Stimulated activated naive CD4-positive, alpha-beta T cell treated with Interleukin-2 at 50 U/mL for 16 hours (primary cell): ENCODE results near the gene TGFBI.

ENCODE experiments used
- DNase-seq: peaks from one replicate; lab custom pipeline; 2025; lab: John Stamatoyannopoulos, UW

The TGFBI gene

DNA sequence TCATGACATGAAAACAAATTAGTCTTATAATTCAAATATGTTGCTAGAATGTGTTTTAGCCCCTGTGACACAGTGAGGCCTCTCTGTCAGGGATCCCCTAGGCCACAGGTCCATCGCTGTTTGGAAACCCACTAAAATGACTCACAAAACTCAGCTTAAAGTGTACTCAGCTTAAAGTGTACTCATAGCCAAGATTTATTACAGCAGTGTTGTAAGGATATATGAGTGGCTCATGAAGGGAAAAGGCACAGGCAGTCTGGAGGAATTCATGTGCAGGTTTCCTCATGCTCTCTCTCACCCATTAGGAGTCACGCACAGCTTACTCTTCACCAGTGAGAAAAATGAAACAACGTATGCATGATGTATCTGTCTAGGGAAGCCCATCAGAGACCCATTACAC is 24.4 kb upstream of the TGFBI start:
- DNase-seq: no peak

DNA sequence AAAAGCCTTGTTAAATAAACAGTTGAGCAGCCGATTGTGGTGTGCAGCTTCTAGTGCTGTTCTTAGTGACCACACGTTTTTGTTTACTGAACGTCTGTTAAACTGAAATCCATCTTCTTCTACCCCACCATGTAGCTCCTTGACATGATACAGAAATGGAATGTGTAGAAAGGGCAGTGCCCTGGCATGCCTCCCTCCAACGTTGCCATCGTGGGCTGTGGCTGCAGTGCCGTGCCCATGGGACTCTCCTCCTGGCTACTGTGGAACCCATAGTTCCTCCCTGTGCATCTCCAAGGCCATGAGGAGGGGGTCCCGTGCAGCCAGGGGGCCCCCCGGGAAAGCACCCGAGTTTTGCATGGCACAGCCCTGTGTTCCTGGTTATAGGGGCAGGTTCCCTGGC is 23.3 kb upstream of the TGFBI start:
- DNase-seq: no peak

GRCh38 chr5:136006164-136006563 is 22.6 kb upstream of the TGFBI start:
- no peak for DNase-seq

GRCh38 chr5:136006761-136007251 is 22.0 kb upstream of the TGFBI start:
- no peak for DNase-seq

DNA sequence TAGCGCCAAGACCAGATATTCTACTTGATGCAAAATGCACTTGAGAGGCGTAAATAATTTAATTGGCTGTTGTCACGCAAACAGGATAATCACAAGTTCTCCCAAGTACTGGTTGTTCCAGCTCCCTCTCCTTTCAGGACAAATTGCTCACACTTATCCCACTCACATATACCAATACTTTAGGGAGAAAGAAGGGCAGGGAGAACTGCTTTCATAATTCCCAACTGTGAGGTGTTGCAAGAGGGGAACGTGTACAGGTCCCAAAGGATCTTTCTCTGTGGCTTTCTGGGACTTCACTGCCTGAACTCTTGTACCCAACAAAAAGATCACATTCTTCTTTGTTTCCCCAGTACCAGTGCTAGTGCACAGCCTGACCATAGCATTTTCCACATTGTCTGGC is 21.5 kb upstream of the TGFBI start:
- DNase-seq: no peak

GRCh38 chr5:136011414-136012001 is 17.3 kb upstream of the TGFBI start:
- DNase-seq: no peak

GRCh38 chr5:136012041-136012804 is 16.6 kb upstream of the TGFBI start:
- DNase-seq: no peak

- no peak for DNase-seq
Measured at GRCh38 chr5:136013559-136013958, 15.2 kb upstream of the TGFBI start.

- no peak for DNase-seq
Measured at GRCh38 chr5:136014049-136015002, 14.5 kb upstream of the TGFBI start.

GRCh38 chr5:136015003-136015375 is 13.8 kb upstream of the TGFBI start:
- no peak for DNase-seq

DNA sequence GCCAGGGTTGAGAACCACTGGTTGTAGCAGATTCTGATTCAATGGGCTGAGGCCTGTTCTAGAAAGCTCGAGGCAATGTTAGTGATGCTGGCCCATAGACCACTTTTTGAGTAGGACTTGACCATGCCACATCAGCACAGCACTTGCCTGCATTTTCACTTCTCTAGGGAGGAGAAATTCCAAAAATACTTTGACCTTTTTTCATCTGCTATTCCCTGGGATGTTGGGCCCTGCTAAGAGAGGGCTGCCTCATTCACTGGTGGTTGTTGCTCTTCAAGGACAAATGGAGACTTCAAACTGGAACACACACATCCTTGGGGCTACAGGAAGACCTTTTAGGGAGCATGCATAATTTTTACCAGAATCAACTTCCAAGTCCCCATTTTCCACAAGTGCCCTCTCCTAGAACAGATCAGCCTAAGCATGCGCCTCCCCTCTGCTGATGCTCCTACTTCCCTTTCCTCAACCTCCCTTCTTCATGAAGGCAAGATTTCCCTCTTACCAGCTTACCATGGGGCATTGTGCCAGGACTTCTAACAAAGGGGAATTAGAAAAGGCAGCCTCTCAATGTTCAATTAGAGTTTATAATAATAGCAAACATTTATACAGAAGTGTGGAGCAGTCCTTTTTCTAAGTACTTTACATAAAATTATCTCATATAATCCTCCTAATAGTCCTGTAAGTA is 12.7 kb upstream of the TGFBI start:
- no peak for DNase-seq

DNA sequence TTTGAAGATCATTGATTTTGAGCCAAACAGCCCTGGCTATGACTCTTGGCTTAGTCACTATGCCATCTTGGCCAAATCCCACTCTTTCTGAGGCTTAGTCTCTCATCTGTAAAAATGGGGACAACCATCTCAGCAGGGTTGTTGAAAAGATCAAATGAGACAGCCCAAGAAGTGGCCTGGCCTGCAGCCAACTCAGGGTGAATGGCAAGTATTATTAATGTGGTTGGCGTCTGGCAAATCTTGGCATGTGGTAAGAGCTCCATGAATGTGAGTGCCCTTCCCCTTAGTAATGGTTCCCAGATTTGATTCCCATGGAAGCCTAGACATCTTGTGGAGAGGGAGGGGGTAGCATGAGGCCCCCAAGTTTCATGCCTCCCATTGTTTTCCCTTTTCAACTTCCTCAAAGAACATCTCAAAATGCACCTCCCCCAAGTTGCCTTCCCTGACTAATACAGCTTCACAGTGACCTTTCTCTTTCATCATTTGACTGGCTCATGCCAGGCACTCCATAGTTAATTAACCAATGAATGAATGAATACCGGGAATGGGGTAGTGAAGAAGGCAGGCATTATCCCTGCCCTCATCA is 11.8 kb upstream of the TGFBI start:
- DNase-seq: no peak

- no peak for DNase-seq
Measured at GRCh38 chr5:136018814-136019783, 9.7 kb upstream of the TGFBI start.

- DNase-seq: no peak
Measured at GRCh38 chr5:136020001-136020382, 8.8 kb upstream of the TGFBI start.

GRCh38 chr5:136020383-136021015 is 8.3 kb upstream of the TGFBI start:
- DNase-seq: peak; percentile 21

- no peak for DNase-seq
Measured at GRCh38 chr5:136021016-136021405, 7.8 kb upstream of the TGFBI start.

DNA sequence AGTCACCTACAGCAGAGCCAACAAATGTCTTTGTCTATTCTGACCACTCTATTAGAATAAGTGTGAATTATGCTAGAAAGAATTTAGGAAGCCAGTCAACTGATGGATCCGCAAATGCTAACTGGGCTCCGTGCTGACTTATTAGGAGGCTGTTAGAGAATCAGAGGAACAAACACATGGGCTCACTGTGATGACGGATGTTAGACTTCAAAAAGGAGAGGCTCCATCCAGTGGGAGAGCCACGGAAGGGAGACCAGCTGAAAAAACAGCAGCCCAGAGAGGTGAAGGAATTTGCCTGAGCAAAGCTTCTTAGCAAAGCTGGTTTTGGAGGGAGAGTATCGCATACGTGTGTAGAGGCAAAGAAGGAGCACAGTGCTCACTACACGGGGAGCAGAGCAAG is 5.8 kb upstream of the TGFBI start:
- no peak for DNase-seq

DNA sequence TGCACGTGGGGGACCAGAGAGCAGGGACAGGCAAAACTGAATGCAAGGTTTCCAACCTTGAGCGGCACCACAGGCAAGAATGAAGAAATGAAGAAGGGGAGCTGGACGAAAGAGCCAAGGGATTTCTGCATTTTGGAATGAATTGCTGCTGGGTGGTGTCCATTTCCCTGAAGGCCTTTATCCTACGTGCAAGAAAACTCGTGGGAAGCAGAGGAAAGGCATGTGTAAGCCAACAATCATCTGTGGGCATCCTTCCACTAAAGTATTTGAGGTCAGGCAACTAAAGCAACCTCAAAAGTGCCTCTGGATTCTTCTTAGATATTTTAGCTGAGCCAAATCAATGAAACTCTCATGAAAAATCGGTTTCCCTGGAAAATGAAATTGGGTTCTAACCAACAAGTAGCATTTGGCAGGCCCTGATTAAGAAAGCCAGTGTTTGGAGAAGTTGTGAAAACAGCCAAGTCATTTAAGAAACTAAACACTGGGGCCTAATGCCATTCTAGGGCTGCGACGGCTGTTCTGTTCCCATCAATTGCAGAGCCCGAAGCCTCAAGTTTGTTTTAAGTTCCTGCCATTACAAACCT is 4.7 kb upstream of the TGFBI start:
- DNase-seq: no peak

DNA sequence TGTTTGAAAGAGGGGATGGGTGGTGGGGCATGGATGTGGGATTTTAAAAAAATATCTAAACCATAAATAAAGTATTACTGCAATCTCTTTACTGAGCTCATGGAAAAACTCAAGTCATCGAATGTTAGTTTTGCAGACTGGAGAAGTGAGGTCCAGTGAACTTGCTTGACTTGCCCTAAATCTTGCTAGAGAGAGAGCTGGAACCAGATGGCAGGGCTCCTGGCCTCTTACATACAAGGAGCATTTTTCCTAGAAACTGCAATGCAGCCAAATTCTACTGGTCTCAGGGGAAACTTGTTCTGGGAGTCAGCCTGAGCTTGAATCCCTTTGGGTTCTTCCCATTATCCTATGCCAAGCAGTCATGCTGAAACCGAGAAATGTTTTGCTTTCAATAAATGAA is 2.9 kb upstream of the TGFBI start:
- DNase-seq: no peak

GRCh38 chr5:136026636-136027035 is 2.2 kb upstream of the TGFBI start:
- no peak for DNase-seq
